Right ventricle myocardium superior (tissue), 1 donor: ENCODE data around the gene VPS13D. TPM values are rescaled to one million over a fixed set of nuclear protein-coding genes. Genes with fewer than 3 reads are reported as not detected.

ENCODE experiments used
- ATAC-seq: fragments of 200-7000 bp; cut with Tn5 transposase; one replicate; pipeline ENCODE4 v1.9.1; 2020; ENCODE audit warnings: mild to moderate bottlenecking; ENCODE audit not compliant: poor library complexity
- DNase-seq: peaks from one replicate; pipeline ENCODE4 v3.0.0-alpha.2; 2020
- intact Hi-C: fragments of 100-400 bp; cut with DNase I; formaldehyde crosslinking; loops from one replicate; pipeline ENCODE4 v1.11.2; 2022
- microRNA-seq: library from miRNA; unstranded; fragments of <30 nt; microRNA quantifications from one replicate; pipeline ENCODE4 v1.2.0, GENCODE V29; 2020
- total RNA-seq: library from RNA; stranded (reverse); fragmentation: NEBNext Ultra II Directional; extraction: Animal tissue kit (Norgen Biotek cat#: 25700); gene quantifications from one replicate; pipeline ENCODE4 v1.2.1, GENCODE V29; 2021
- donor health status: DM: no; HTN: yes; CAD: no; lungs with severe emphysema.

The VPS13D gene
- total RNA-seq, 1 donor from 2014 or later, result 63.3 TPM

DNA sequence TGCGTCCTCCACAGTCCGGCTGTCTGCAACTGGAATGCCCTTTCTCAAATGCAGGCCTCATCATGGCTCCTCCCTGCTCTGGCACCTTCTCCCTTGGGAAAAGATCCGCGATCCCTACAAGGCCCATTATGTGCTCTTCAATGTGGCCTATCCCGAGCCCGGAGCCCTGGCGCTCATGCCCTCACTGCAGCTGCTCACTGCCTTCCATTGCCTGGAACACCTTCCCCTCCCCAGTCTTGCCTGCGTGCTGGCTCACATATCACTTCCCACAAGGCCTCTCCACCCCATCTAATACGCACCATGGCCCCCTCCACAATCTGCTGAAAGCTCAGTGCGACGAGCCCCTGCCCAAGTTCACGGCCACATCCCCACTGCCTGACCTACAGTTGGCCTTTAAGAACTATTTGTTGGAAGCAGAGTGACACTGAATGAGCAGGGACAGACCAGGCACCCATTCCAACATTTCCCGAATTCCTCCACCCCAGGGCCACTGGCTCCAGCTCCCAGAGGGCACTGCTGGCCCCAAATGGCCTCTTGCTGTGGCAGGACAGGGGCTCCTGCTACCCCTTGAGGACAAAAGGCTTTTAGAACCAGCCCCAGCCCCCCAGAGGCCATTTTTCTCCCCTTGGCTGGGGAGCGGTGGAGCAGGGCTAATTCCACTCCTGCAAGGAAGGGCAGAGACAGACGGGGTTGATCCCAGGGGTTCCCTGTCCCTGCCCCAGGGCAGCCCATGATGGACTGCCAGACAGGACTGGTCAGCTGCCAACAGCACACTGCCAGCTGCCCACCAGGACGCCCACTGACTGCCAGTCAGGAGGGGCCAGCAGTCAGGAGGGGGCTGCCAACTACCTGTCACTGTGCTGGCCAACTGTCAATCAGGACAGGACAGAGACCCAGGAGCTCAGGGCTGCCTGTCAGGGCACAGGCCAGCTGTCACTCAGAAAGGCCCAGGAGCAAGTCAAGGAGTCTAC is 323.4 kb downstream of the VPS13D start:
- intact Hi-C loops, result no loop called here
- ATAC-seq (peak; percentile 66), DNase-seq (no peak)

DNA sequence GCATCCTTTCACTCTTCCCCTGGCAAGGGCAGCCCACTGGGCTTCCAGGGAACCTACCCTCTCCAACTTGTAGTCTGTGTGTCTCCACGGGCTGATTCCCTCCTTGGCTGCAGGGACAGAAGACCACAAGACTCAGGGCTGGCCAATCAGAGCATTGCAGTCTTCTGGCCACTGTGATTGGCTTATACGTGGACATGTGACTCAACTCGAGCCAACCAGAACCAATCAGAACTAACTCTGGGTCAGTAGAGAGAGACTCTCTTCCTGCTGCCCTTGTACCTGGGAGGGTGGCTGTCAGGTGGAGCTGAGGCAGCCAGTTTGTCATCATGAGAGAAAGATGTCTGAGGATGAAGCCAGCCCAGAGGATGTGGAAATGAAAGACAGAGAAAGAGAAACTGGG is 324.1 kb downstream of the VPS13D start:
- ATAC-seq (no peak), DNase-seq (no peak)
- intact Hi-C loops, result no loop called here

DNA sequence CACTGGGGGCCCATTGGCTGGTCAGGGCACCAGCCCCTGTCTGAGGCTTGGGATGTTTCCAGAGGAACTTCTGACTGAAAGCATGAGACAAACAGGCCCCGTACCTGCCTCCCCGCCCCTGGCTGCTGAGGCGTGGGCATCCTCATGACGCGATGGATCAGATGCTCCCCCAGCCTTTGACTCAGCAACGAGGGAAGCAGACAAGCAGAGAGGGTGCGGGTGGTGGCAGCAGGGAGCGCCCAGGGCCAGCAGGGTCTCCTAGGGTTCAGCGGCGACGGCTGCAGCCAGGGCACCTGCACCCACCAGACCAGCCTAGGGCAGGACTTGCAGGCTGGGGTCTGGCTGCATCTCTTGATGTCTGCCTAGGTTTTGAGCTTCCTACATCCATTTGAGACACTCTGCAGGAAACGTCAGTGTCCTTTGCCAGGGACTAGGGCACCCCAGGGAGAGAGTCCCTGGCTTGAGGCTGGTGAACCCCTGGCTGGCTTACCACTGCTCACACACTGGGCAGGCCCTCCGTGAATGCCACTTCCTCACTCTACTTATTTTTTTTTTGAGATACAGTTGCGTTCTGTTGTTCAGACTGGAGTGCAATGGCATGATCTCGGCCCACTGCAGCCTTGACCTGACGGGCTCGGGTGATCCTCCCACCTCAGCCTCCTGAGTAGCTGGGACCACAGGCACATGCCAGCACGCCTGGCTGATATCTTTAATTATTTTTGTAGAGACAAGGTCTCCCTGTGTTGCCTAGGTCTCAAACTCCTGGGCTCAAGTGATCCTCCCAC is 324.9 kb downstream of the VPS13D start:
- intact Hi-C loops, result no loop called here
- no peak for DNase-seq
- no peak for ATAC-seq

DNA sequence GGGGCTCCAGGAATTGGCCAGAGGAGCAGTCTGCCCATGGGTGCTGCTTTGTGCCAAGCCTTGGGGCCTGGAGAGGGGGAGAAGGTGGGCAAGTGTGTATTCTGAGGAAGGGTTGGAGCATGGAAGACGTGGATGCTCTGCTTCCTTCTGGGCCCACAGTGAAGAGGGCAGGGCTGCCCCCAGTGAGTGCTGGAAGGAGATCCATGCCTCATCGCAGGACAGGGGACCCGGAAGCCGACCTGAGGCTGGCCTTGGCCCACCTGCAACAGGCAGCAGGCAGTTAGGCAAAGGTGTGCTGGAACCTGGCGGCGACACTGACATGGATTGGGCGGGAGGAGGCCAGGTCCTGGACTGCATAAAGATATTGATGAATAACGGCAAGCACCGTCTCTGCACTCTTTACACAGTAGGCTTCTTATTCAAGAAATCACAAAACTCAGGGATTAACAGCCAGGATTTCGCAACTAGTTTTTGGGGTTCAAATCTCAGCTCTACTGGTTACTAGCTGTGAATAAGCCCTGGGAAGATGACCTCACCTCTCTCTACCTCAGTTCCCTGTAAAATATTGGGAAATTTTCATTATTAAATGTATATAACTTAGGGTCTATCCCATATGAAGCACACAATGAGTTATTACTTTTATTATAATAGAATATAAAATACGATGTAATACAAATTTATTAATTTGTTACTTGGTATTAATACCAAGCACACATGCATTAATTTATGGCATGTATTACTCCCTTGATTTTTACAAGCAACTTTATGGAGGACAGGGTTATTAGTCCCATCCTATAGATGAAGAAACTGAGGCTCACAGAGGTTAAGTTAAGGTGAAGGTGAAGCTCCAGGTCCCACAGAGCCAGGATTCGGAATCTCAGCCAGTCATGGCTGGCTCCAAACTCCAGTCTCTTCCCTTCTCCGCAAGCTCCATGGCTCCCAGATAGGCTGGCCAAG is 325.9 kb downstream of the VPS13D start:
- ATAC-seq (peak; percentile 14), DNase-seq (no peak)
- intact Hi-C loops, result no loop called here

DNA sequence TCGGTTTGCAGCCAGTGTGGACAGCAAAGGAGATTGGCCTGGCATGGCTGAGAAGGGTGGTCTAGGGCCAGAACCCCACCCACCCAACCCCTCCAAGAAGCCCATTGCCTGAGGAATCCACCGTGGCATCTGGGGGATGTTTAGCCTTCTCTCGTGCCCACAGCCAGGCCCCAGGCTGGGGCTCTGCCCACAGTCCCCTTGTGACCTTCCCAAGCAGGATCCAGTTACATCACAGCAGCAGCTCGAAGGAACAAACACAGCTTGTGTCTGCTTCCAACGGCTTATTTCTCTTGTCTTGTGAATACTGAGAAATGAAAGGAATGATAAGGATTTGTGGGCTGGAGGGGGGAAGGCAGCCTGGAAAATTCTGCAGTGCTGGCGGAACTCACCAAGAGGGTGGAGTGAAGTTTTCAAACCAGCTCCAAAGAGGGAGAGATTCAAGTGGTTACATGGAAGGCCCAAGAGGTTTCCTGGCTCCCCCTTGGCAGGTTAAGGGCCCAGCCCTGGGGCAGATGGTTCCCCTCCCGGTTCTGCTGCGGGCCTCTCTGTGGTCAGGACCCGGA is 326.6 kb downstream of the VPS13D start:
- peak; percentile 80 for DNase-seq
- peak; percentile 68 for ATAC-seq

DNA sequence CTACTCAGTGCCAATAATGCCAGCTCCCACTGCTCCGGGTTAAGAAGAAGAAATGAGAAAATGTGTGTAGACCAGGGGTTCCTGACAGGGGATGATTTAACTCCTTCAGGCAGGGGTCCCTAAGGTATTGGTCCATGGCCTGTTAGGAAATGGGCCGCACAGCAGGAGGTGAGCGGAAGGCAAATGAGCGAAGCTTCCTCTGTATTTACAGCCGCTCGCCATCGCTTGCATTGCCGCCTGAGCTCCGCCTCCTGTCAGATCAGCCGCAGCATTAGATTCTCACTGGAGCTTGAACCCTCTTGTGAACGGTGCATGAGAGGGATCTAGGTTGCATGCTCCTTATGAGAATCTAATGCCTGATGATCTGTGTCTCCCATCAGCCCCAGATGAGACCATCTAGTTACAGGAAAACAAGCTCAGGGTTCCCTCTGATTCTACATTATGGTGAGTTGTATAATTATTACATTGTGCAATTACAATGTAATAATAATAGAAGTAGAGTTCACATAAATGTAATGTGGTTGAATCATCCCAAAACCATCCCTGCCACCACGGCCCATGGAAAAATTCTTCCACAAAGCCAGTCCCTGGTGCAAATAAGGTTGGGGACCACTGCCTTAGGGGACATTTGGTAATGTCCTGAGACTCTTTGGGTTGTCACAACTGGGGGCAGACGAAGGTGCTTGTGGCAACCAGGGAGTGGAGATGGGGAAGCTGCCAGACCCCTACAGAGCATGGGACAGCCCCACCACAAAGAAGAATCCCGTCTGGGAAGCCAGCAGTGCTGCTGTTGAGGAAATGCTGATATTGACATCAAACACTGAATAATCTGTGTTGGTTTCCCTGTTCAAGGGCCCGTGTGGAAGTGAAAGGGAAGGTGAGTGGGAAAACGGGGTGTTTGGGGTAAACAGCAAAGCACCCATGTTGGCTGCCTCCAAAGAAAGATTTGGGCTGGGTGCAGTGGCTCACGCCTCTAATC is 327.4 kb downstream of the VPS13D start:
- ATAC-seq, result no peak
- intact Hi-C loops, result no loop called here

More for the DNA sequence above, 326.6 kb downstream of the VPS13D start:
- intact Hi-C loops, result no loop called here

DNA sequence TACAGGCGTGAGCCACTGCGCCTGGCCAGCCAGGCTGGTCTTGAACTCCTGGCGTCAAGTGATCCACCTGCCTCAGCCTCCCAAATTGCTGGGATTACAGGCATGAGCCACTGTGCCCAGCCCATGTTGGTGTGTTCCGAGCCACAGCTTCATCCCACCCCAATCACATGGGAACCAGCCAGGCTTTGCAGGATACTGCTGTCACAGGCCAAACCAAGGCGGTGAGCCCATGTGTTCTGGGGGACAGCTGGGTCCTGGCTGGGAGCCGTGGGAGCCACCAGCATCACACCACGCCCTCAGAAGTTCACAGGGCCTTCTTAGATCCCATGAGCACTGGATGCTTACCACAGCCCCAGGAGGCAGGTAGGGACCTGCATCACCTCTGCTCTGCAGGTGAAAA is 331.3 kb downstream of the VPS13D start:
- DNase-seq, result no peak
- no peak for ATAC-seq
- intact Hi-C loops, result no loop called here

More for the DNA sequence above, 327.4 kb downstream of the VPS13D start:
- DNase-seq, result no peak

Small RNAs within 50 kb of the gene (microRNA-seq; reads per million reads assigned to microRNA genes)
- gene MIR4632, result not detected

Other genes with a start within 250 kb of the VPS13D start
- gene MFN2, start 249.6 kb upstream of the VPS13D start, total RNA-seq, result 648 TPM
- 14.6 TPM for gene MIIP, start 210.5 kb upstream of the VPS13D start, total RNA-seq
- gene TNFRSF8, start 166.7 kb upstream of the VPS13D start, total RNA-seq, result 0.59 TPM
- 13.7 TPM for gene TNFRSF1B, start 63.0 kb upstream of the VPS13D start, total RNA-seq